Skeletal muscle tissue (tissue), 4 donors: ENCODE results near the gene SERPINE1. TPM values are rescaled to one million over a fixed set of nuclear protein-coding genes. Genes with fewer than 3 reads are reported as not detected.
"Not testable (repeated sequence)": the region's sequence is repeated elsewhere in the genome, so short reads cannot be mapped to it uniquely, and the experiment has no call there.

Source experiments
- H3K27ac ChIP-seq: one replicate; pipeline ENCODE4 v1.7.0; 2013; ENCODE audit warnings: mild to moderate bottlenecking, low read depth, low read length, inconsistent platforms
- H3K27me3 ChIP-seq, 3 donors: one replicate each; pipeline ENCODE4 v1.7.0; 2013; ENCODE audit warnings: low read length in 3 of 3; ENCODE audit not compliant: control insufficient read depth in 3 of 3, insufficient read depth in 3 of 3
- H3K36me3 ChIP-seq, 3 donors: one replicate each; pipeline ENCODE4 v1.7.0; 2013; ENCODE audit warnings: low read length in 3 of 3; ENCODE audit not compliant: control insufficient read depth in 3 of 3, insufficient read depth in 3 of 3
- H3K4me1 ChIP-seq, 3 donors: one replicate each; pipeline ENCODE4 v1.7.0; 2013; ENCODE audit warnings: low read length in 3 of 3, mild to moderate bottlenecking in 3 of 3; ENCODE audit not compliant: control insufficient read depth in 3 of 3, insufficient read depth in 3 of 3
- H3K4me3 ChIP-seq, 3 donors: one replicate each; pipeline ENCODE4 v1.7.0; 2013; ENCODE audit warnings: low read length in 3 of 3
- H3K9ac ChIP-seq, 3 donors: one replicate each; pipeline ENCODE4 v1.7.0; 2013; ENCODE audit warnings: low read length in 3 of 3, mild to moderate bottlenecking in 3 of 3, moderate library complexity in 2 of 3, low read depth in 1 of 3
- H3K9me3 ChIP-seq, 3 donors: one replicate each; pipeline ENCODE4 v1.7.0; 2013; ENCODE audit warnings: low read length in 3 of 3; ENCODE audit not compliant: control insufficient read depth in 3 of 3
- total RNA-seq: library from RNA; depleted of rRNA; stranded (reverse); fragments of >200 nt; gene quantifications from one replicate; pipeline ENCODE4 v1.2.3, GENCODE V29; 2014
- donor health status: Osteomylitis.

The SERPINE1 gene
- total RNA-seq, 1 donor from 2014 or later = 2.1 TPM

- not testable (repeated sequence) for H3K4me3 ChIP-seq, H3K27me3 ChIP-seq, H3K27ac ChIP-seq, H3K9me3 ChIP-seq, H3K36me3 ChIP-seq, H3K4me1 ChIP-seq, H3K9ac ChIP-seq
These were observed 6.0 kb downstream of the SERPINE1 start for GRCh38 chr7:101132626-101133600.

- Histone ChIP-seq H3K9ac (no peak overlapping the region), H3K9me3 (no peaks in the 10 kb centered on the region), H3K27ac (no peak overlapping the region), H3K4me1 (peaks cover 7 to 11% (median 8%) of the 10 kb centered on the region in 3 donors), H3K27me3 (no peaks in the 10 kb centered on the region), H3K36me3 (peaks cover 0 to 2% (median 0%) of the 10 kb centered on the region in 3 donors), H3K4me3 (no peak overlapping the region)
These were observed 6.9 kb downstream of the SERPINE1 start for GRCh38 chr7:101133621-101134398.

- H3K4me3 ChIP-seq = no peak overlapping the region
- no peaks in the 10 kb centered on the region for H3K27me3 ChIP-seq
- H3K4me1 ChIP-seq = peaks cover 7 to 11% (median 8%) of the 10 kb centered on the region in 3 donors
- H3K36me3 ChIP-seq = peaks cover 0 to 2% (median 0%) of the 10 kb centered on the region in 3 donors
- no peak overlapping the region for H3K9ac ChIP-seq
- no peak overlapping the region for H3K27ac ChIP-seq
- no peaks in the 10 kb centered on the region for H3K9me3 ChIP-seq
These were observed 7.6 kb downstream of the SERPINE1 start for GRCh38 chr7:101134399-101134980.

- no peaks in the 10 kb centered on the region for H3K9me3 ChIP-seq
- peak overlapping the region in 1 of 3 donors; percentile 3 for H3K9ac ChIP-seq
- peaks cover 0 to 2% (median 0%) of the 10 kb centered on the region in 3 donors for H3K36me3 ChIP-seq
- no peaks in the 10 kb centered on the region for H3K27me3 ChIP-seq
- peak overlapping the region in 1 of 3 donors; percentile 9 for H3K4me3 ChIP-seq
- peak overlapping the region; percentile 66 for H3K27ac ChIP-seq
- H3K4me1 ChIP-seq = peaks cover 7 to 11% (median 8%) of the 10 kb centered on the region in 3 donors
These were observed 10.8 kb downstream of the SERPINE1 start for GRCh38 chr7:101137651-101138212.

GRCh38 chr7:101138213-101138870, 11.4 kb downstream of the SERPINE1 start:
- Histone ChIP-seq H3K4me1 (peaks cover 7 to 11% (median 8%) of the 10 kb centered on the region in 3 donors), H3K27me3 (no peaks in the 10 kb centered on the region), H3K36me3 (peaks cover 0 to 2% (median 0%) of the 10 kb centered on the region in 3 donors), H3K9ac (peak overlapping the region in 1 of 3 donors; percentile 3), H3K4me3 (peak overlapping the region in 2 of 3 donors; percentile 28 to 30), H3K27ac (peak overlapping the region; percentile 66), H3K9me3 (no peaks in the 10 kb centered on the region)

- no peak overlapping the region for H3K9ac ChIP-seq
- no peak overlapping the region for H3K4me3 ChIP-seq
- H3K27ac ChIP-seq = no peak overlapping the region
- H3K36me3 ChIP-seq = peaks cover 0 to 2% (median 0%) of the 10 kb centered on the region in 3 donors
- H3K27me3 ChIP-seq = no peaks in the 10 kb centered on the region
- H3K4me1 ChIP-seq = peaks cover 7 to 12% (median 11%) of the 10 kb centered on the region in 3 donors
- H3K9me3 ChIP-seq = no peaks in the 10 kb centered on the region
These were observed 13.4 kb downstream of the SERPINE1 start for GRCh38 chr7:101140339-101140699.

- H3K36me3 ChIP-seq = no peaks in the 10 kb centered on the region
- no peak overlapping the region for H3K27ac ChIP-seq
- no peaks in the 10 kb centered on the region for H3K9me3 ChIP-seq
- no peak overlapping the region for H3K4me3 ChIP-seq
- no peak overlapping the region for H3K9ac ChIP-seq
- H3K4me1 ChIP-seq = peaks cover 7 to 12% (median 11%) of the 10 kb centered on the region in 3 donors
- H3K27me3 ChIP-seq = peaks cover 0 to 2% (median 1%) of the 10 kb centered on the region in 3 donors
These were observed 14.0 kb downstream of the SERPINE1 start for GRCh38 chr7:101140746-101141382.

- H3K27ac ChIP-seq = no peak overlapping the region
- H3K27me3 ChIP-seq = peaks cover 5 to 10% (median 8%) of the 10 kb centered on the region in 3 donors
- peaks cover 8 to 14% (median 11%) of the 10 kb centered on the region in 3 donors for H3K4me1 ChIP-seq
- no peaks in the 10 kb centered on the region for H3K9me3 ChIP-seq
- no peak overlapping the region for H3K4me3 ChIP-seq
- peaks cover 2 to 5% (median 3%) of the 10 kb centered on the region in 3 donors for H3K36me3 ChIP-seq
- H3K9ac ChIP-seq = no peak overlapping the region
These were observed 25.2 kb downstream of the SERPINE1 start for GRCh38 chr7:101151908-101152651.
